ENCODE measurements around the gene SERINC3.

DNA sequence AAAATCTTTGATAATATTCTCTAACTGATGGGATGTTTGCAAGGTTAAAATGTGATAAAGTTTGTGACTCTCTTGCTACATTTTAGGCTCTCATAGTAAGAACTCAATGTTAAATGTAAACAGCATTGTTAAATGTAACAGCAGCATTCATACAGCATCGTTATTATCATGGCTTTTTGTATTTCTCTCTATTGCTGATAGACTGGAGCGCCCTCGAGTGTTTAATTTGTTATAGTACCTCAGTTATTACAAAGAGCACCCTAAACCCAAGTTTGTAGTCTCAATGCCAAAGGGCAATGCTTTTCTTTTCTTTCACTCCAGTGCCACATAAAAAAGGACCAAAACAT lies 61.1 kb downstream of the SERINC3 start:
- TF ChIP-seq POLR2AphosphoS5 (IDR thresholded peaks at IDR 0.05; ENCODE audit: low read depth, low read length) (no peak), CTCF (IDR thresholded peaks at IDR 0.05) (peak; percentile 67), RCOR1 (IDR thresholded peaks at IDR 0.05; ENCODE audit: low read length) (no peak), TAF1 (IDR thresholded peaks at IDR 0.05; ENCODE audit: borderline replicate concordance, low read depth, low read length) (no peak), NRF1 (IDR thresholded peaks at IDR 0.05; ENCODE audit: low read depth, low read length) (no peak), CHD2 (IDR thresholded peaks at IDR 0.05; ENCODE audit: low read length, partially characterized antibody) (no peak), RAD21 (IDR thresholded peaks at IDR 0.05; ENCODE audit: low read length) (peak; percentile 84), PBX3 (IDR thresholded peaks at IDR 0.05) (no peak)
- TF ChIP-seq, protein P1, sequence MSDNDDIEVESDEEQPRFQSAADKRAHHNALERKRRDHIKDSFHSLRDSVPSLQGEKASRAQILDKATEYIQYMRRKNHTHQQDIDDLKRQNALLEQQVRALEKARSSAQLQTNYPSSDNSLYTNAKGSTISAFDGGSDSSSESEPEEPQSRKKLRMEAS (IDR thresholded peaks at IDR 0.05; ENCODE audit: low read depth): no peak

Measured in SK-N-SH (cell line).